ENCODE data around the gene CIPC.

Gene CIPC

DNA sequence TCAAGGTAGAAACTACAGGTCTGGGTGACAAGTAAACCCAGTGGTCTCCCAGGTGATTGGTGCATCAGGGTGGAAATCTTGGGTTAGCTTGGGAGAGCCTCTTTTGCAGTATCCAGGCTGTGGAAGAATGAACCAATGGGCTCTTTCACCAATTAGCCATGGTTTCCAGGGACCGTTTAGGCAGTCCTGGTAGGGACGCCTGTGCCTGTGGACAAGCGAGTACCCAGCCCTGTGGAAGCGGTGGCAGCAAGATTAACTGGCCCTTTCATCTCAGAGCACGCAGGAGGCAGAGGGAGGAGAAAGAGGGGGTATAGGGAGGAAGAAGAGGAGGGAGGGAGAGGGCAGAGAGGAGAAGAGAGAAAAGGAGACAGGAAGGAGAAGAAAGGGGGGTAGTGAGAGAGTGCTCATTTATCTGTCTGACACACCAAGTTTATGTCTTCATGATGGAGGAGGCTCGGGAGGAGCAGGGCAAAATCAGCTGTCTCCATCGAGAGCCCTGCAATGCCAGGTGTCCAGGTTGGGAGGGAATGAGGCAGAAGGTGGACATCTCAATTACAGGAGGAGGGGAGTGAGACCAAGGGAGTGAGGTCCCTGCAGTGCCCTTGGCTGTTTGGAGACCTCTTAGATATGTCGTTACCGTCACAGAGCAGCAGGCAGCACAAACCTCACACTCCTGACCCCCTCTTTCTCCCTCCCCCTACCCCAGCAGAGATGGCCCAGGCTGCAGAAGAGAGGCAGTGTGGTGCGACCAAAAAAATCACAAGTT is 48.1 kb downstream of the CIPC start:
- Mint-ChIP-seq H3K27me3 (peaks cover 67 to 73% of the 10 kb centered on the region in 2 donors), H3K27ac (no peak overlapping the region), H3K4me3 (no peak overlapping the region), H3K36me3 (ENCODE audit: insufficient read depth) (no peaks in the 10 kb centered on the region), H3K4me1 (ENCODE audit: low read depth in 2 of 2) (peaks cover 0 to 4% of the 10 kb centered on the region in 2 donors), H3K9me3 (no peaks in the 10 kb centered on the region)
- ATAC-seq (replicated peaks) (no peak), DNase-seq (no peak)

DNA sequence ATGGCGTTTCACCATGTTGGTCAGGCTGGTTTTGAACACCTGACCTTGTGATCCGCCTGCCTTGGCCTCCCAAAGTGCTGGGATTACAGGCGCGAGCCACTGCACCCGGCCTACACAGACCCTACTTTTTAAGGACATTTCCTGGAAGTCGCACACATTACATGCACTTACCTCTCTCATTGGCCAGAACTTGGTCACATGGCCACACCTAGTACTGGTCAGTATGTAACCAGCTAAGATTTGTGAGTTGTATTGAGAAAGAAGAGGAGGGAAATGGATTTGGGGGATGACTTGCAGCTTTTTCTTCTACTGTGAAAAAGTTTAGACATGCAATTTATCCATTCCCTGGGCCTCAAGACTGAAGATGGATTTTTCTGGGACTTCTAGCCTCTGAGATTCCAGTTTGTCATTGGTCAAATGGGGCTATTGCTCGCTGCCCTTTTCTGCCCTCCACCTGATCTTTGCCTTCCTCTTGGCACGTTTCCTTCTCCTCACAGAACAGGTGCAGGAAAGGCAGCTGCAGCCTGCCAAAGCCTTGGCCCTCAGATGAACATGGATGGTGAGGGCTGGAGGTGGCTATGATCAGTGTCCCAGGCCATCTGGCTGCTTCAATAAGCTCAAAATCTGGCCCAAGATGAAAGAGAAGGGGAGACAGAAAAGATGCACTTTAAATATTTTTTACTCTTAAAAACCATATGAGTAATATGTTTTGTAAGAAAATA is 50.6 kb downstream of the CIPC start:
- H3K4me1 Mint-ChIP-seq (ENCODE audit: low read depth in 2 of 2): no peaks in the 10 kb centered on the region
- H3K36me3 Mint-ChIP-seq (ENCODE audit: insufficient read depth): no peaks in the 10 kb centered on the region
- ATAC-seq (replicated peaks) (no peak), DNase-seq (no peak)
- no peaks in the 10 kb centered on the region for H3K9me3 Mint-ChIP-seq
- H3K27ac Mint-ChIP-seq: no peak overlapping the region
- H3K4me3 Mint-ChIP-seq: no peak overlapping the region
- peaks cover 59 to 70% of the 10 kb centered on the region in 2 donors for H3K27me3 Mint-ChIP-seq

DNA sequence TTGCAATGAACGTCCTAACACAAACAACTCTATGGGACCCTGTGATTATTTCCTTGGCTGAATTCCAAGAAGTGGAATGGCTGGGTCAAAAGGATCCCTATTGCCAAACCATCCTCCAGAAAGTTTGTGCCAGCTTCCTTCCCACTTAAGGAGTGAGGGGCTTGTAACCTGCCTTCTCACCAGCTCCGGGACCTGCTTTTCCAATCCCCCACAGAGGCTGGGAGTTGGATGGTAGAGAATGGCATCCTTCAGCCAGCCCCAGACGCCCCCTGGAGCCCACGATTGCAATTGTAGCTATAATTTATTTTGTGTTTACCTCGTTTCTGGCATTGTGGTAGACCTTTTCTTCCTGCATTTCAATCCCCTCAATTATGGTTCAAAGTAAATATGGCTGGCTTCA is 53.2 kb downstream of the CIPC start:
- Mint-ChIP-seq H3K9me3 (no peaks in the 10 kb centered on the region), H3K4me3 (no peak overlapping the region), H3K36me3 (ENCODE audit: insufficient read depth) (no peaks in the 10 kb centered on the region), H3K4me1 (ENCODE audit: low read depth in 2 of 2) (no peaks in the 10 kb centered on the region), H3K27me3 (peaks cover 62 to 70% of the 10 kb centered on the region in 2 donors), H3K27ac (no peak overlapping the region)
- no peak for ATAC-seq (replicated peaks)
- no peak for DNase-seq

DNA sequence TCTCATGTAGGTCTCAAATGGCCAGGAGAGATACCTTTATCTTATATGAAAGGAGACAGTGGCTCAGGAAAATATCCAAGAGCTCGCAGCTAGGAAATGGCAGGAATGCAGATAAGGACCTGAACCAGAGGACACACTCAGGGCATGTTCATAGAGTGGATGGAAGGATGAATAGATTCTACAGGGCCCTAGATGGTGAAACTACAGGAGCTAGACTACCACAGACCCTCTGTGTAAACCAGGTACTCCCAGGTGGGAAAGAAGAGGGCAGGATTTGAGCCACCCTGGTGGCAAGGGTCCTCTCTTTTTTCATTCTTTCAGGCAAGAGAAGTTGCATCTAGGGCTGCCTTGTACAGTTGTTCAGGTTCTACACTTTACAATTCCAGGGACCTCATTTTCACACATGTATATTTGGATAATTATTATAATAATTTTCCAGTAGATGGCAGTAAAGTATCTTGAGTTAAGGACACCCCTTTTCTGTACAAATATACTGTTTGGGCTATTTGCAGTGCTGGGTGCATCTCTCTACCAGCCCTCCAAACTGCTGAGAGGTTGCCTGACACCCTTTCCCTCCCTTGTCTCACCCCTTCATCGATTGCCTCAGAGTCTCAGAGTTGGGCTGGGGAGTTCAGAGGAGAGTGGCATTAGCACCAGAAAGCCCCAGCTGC is 54.0 kb downstream of the CIPC start:
- no peak overlapping the region for H3K4me3 Mint-ChIP-seq
- peaks cover 54 to 70% of the 10 kb centered on the region in 2 donors for H3K27me3 Mint-ChIP-seq
- DNase-seq (no peak), ATAC-seq (replicated peaks) (peak; percentile 50)
- no peaks in the 10 kb centered on the region for H3K4me1 Mint-ChIP-seq (ENCODE audit: low read depth in 2 of 2)
- H3K9me3 Mint-ChIP-seq: no peaks in the 10 kb centered on the region
- no peak overlapping the region for H3K27ac Mint-ChIP-seq
- H3K36me3 Mint-ChIP-seq (ENCODE audit: insufficient read depth): no peaks in the 10 kb centered on the region

DNA sequence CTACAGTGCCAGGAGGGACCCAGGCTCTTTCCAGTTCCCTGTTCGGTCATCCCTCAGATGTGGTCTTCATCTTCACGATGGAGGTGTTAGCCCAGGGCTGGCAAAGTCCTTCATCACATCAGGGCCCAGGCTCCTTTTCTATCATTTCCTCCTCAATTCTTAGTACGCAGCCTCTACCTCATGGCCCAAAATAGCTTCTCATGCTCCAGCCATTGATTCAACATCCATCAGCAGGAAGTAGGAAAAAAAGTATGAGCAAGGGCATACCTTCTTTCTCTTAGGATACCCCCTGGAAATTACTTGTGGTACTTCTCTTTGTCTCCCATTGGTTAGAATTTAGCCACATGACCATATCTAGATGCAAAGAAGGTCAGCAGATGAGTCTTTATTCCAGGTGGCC is 55.7 kb downstream of the CIPC start:
- no peaks in the 10 kb centered on the region for H3K4me1 Mint-ChIP-seq (ENCODE audit: low read depth in 2 of 2)

DNA sequence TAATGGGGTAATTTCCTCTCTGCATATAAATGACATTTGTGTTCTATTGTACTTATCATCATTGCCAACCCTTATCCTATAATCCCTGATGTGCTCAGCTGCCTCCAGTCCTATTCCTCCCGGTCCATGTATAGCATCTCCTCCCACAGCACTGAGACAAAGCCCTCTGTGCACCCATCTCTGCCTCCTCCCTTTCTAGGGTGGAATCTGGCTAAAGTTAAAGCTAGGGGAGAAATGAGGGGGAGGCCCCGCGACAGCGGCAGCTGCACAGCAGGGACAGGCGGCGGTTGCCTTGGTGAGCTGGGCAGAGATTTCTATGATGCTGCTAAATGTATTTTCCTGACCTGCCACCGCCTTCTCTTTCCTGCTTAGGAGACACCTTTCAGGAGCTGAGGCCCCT is 56.4 kb downstream of the CIPC start:
- Mint-ChIP-seq H3K4me3 (no peak overlapping the region), H3K27me3 (peaks cover 59 to 80% of the 10 kb centered on the region in 2 donors), H3K27ac (no peak overlapping the region), H3K4me1 (ENCODE audit: low read depth in 2 of 2) (no peaks in the 10 kb centered on the region), H3K9me3 (no peaks in the 10 kb centered on the region), H3K36me3 (ENCODE audit: insufficient read depth) (peaks cover 3% of the 10 kb centered on the region)
- no peak for DNase-seq
- ATAC-seq (replicated peaks): no peak

More for the DNA sequence above, 55.7 kb downstream of the CIPC start:
- DNase-seq: no peak
- H3K36me3 Mint-ChIP-seq (ENCODE audit: insufficient read depth): peaks cover 3% of the 10 kb centered on the region
- H3K27me3 Mint-ChIP-seq: peaks cover 59 to 80% of the 10 kb centered on the region in 2 donors
- ATAC-seq (replicated peaks): no peak
- H3K4me3 Mint-ChIP-seq: no peak overlapping the region
- no peaks in the 10 kb centered on the region for H3K9me3 Mint-ChIP-seq
- H3K27ac Mint-ChIP-seq: no peak overlapping the region

DNA sequence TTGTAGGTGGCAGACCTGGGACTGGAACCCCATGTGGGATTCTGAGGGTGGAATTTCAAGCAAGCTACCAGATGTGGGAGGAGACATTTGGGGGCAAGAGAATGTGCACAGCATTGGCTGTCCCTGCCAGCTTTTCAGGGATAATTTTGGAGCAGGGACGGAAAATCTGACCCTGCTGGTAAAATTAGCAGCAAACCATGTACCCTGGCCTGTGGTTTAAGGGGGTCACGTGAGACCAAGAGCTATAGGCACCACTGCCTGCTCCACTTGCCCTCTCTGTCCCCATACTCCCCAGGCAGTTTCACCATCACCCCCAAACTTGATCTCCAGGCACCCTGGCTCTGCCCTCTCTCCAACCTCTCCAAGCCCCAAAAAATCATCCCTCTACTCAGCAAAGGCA is 57.0 kb downstream of the CIPC start:
- no peaks in the 10 kb centered on the region for H3K9me3 Mint-ChIP-seq

DNA sequence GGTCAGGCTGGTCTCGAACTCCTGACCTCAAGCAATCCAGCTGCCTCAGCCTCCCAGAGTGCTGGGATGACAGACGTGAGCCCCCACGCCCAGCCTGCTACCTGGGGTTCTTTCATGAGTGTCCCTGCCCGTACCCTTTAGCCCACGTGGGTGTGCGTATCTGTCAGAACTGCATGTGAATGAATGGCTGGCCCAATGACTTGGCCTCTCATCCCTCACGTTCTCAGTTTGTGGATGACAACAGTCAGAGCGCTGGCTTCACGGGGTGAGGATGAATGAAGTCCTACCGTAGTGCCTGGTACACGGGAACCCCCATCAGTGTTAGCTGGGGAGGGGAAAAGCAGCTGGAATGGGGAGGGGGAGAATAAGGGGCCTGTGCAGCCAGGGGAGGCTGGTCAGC is 59.7 kb downstream of the CIPC start:
- H3K9me3 Mint-ChIP-seq: no peaks in the 10 kb centered on the region
- peaks cover 66 to 87% of the 10 kb centered on the region in 2 donors for H3K27me3 Mint-ChIP-seq

More for the DNA sequence above, 57.0 kb downstream of the CIPC start:
- no peak for DNase-seq
- no peak for ATAC-seq (replicated peaks)
- no peak overlapping the region for H3K4me3 Mint-ChIP-seq
- H3K27me3 Mint-ChIP-seq: peaks cover 56 to 79% of the 10 kb centered on the region in 2 donors
- H3K27ac Mint-ChIP-seq: no peak overlapping the region
- peaks cover 3% of the 10 kb centered on the region for H3K36me3 Mint-ChIP-seq (ENCODE audit: insufficient read depth)
- no peaks in the 10 kb centered on the region for H3K4me1 Mint-ChIP-seq (ENCODE audit: low read depth in 2 of 2)

DNA sequence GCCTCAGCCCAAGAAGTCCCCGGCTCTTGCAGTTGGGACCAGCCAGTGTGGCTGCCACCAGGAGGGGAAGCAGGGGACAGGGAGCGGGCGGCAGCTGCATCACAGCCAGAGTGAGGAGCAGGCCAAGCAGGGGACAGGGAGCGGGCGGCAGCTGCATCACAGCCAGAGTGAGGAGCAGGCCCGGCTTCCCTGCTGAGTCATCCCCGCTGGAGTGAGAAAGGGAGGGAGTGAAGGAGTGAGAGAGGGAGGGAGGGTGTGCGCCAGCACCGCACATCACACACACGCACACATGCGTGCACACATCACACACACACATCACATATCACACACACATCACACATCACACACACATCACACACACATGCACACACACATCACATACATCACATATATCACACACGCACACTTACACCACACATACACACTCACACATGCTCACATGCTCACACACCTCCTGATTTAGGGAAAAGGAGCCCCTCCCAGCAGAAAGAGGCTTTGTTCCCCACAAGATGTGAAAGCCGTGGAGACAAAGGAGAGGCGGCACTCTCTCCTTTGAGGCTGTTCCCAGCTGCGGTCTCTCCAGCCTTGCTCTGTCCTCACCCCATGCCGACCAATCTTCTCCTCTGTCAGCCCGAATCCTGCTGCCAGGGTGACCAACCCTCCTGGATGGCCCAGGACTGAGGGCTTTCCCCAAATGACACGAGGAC is 60.3 kb downstream of the CIPC start:
- DNase-seq (no peak), ATAC-seq (replicated peaks) (no peak)
- no peak overlapping the region for H3K4me3 Mint-ChIP-seq
- H3K27ac Mint-ChIP-seq: no peak overlapping the region
- H3K4me1 Mint-ChIP-seq (ENCODE audit: low read depth in 2 of 2): no peaks in the 10 kb centered on the region
- no peaks in the 10 kb centered on the region for H3K9me3 Mint-ChIP-seq
- H3K27me3 Mint-ChIP-seq: peaks cover 61 to 83% of the 10 kb centered on the region in 2 donors
- peaks cover 3% of the 10 kb centered on the region for H3K36me3 Mint-ChIP-seq (ENCODE audit: insufficient read depth)

More for the DNA sequence above, 59.7 kb downstream of the CIPC start:
- no peaks in the 10 kb centered on the region for H3K4me1 Mint-ChIP-seq (ENCODE audit: low read depth in 2 of 2)
- no peak for DNase-seq
- H3K36me3 Mint-ChIP-seq (ENCODE audit: insufficient read depth): peaks cover 3% of the 10 kb centered on the region
- no peak overlapping the region for H3K27ac Mint-ChIP-seq
- H3K4me3 Mint-ChIP-seq: no peak overlapping the region
- no peak for ATAC-seq (replicated peaks)

DNA sequence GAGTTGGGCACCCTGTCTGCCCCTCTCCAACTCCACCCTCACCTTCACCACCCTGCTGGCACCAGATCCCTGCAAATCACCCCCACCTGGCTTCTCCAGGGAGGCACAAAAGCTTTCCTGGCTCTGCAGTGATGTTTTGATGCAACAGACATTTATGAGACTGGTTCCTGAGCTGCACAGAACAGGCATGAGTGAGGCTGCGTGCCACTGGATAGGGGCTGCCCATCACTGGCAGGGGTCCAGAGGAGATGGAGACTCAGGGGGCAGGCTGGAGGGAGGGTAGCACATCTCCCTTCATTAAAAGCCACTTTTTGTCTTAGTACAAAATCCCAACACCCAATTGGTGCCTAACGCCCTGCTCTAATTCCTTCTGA is 60.8 kb downstream of the CIPC start:
- no peak for DNase-seq
- Mint-ChIP-seq H3K4me1 (ENCODE audit: low read depth in 2 of 2) (no peaks in the 10 kb centered on the region), H3K36me3 (ENCODE audit: insufficient read depth) (peaks cover 3% of the 10 kb centered on the region), H3K27ac (no peak overlapping the region), H3K27me3 (peaks cover 58 to 77% of the 10 kb centered on the region in 2 donors), H3K4me3 (no peak overlapping the region), H3K9me3 (no peaks in the 10 kb centered on the region)
- no peak for ATAC-seq (replicated peaks)

DNA sequence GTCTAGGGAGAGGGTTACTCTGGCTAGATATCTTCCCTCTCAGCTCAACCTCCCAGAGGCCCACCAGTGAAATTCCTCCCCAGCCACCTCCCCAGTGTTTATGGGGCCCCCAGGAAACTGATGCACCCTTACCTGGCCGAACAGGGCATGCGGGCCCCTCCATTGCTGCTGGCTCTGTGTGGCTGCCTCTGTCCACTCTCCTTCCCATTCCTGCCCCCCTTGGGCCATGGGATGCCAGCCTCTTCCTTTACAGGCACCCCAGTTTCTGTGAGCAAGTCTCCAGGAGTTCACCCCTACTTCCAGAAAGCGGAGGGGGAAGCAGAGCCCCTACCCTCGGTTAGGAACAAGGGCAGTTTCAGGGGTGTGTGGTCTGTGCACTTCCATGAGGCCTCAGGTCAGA is 63.0 kb downstream of the CIPC start:
- Mint-ChIP-seq H3K27me3 (peaks cover 43 to 56% of the 10 kb centered on the region in 2 donors), H3K9me3 (no peaks in the 10 kb centered on the region), H3K4me1 (ENCODE audit: low read depth in 2 of 2) (no peaks in the 10 kb centered on the region), H3K27ac (peak overlapping the region in 1 of 2 donors; percentile 23), H3K4me3 (no peak overlapping the region), H3K36me3 (ENCODE audit: insufficient read depth) (peaks cover 3% of the 10 kb centered on the region)
- DNase-seq (no peak), ATAC-seq (replicated peaks) (no peak)
